GM12865 (cell line): ENCODE results near the gene FRMD3.

ENCODE experiments used
- DNase-seq: peaks from one replicate; pipeline ENCODE4 v3.0.0; 2010; ENCODE audit warnings: low read depth
- H3K4me3 ChIP-seq: 2 replicates; pipeline ENCODE4 v1.5.1; 2011; ENCODE audit warnings: mild to moderate bottlenecking, low read depth, low read length, control low read depth
- TF ChIP-seq, protein P1 (sequence below): IDR thresholded peaks from 2 replicates; pipeline ENCODE4 v1.5.1; 2011; ENCODE audit warnings: low read length, control low read depth, low read depth, inconsistent platforms; ENCODE audit not compliant: insufficient read depth; ENCODE audit errors: missing control alignments

FRMD3 gene

DNA sequence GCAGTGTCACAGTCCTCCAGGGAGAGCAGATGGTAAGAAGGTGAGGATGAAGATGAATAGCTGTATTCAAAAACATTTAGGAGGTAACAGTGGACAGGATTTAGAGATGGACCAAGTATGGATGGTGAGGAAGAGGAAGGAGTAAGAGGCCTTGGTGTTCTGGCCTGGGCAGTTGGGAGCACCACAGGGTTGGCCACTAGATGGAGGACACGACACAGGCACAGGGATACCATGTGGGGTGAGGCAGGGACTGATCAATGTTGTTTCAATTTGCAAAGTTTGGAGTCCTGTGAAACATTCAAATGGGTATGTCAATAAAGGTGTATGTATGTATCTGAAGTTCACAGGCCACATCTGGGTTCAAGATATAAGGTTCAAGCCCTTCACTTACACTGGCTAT is 334.2 kb downstream of the FRMD3 start:
- no peak overlapping the region for H3K4me3 ChIP-seq
- DNase-seq: no peak
- TF ChIP-seq, protein P1, sequence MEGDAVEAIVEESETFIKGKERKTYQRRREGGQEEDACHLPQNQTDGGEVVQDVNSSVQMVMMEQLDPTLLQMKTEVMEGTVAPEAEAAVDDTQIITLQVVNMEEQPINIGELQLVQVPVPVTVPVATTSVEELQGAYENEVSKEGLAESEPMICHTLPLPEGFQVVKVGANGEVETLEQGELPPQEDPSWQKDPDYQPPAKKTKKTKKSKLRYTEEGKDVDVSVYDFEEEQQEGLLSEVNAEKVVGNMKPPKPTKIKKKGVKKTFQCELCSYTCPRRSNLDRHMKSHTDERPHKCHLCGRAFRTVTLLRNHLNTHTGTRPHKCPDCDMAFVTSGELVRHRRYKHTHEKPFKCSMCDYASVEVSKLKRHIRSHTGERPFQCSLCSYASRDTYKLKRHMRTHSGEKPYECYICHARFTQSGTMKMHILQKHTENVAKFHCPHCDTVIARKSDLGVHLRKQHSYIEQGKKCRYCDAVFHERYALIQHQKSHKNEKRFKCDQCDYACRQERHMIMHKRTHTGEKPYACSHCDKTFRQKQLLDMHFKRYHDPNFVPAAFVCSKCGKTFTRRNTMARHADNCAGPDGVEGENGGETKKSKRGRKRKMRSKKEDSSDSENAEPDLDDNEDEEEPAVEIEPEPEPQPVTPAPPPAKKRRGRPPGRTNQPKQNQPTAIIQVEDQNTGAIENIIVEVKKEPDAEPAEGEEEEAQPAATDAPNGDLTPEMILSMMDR: no peak

DNA sequence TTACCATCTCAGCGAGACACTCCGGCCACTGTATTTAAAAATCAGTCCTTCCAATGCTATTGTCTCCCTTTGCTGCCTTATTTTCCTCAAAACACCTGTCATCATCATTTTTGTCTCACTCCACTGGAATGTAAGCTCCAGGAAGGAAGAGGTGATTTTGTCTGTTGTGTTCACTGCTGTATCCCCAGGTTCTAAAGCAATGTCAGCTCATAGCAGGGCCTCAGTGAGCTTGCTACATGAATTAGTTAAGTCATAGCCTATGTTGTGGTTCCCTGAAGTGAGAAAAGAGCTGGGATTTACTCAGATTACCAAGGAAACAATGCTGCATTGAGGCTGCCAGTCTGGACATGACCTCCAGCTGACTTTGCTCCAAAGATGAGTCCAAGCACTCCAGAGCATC is 337.7 kb downstream of the FRMD3 start:
- DNase-seq: no peak
- TF ChIP-seq, protein P1: no peak
- H3K4me3 ChIP-seq: no peak overlapping the region

DNA sequence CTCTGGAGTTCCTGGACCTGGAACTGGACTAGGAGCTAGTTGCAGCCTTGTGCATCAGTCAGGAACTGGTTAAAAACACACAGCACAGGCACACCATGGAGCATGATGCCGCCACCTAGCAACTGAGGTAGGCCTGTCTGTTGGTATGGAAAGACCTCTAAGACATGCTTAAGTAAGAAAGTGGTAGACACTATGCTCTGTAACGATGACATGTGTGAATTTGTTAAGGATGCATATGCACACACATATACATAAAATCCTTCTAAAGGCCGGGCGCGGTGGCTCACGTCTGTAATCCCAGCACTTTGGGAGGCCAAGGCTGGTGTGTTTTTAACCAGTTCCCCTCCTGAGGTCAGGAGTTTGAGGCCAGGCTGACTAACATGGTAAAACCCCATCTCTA is 338.4 kb downstream of the FRMD3 start:
- TF ChIP-seq, protein P1: no peak
- no peak overlapping the region for H3K4me3 ChIP-seq
- no peak for DNase-seq

DNA sequence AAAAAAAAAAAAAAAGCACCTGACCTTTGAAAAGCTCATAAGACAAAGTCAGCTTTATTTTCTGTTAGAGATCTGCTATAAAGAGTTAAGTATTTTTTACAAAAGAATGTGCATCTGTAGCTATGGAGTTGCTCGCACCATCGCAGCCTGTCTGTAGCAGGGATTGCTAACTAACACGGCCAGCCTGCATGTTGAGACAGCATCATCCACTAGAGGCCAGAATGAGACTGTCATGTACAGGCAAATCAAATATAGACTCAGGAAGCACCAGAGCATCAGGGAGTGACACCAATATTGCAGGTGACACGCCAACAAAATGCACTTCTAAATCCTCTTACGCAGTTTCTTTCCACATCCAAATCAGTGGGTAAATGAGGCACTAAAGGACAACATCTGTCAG is 339.0 kb downstream of the FRMD3 start:
- no peak overlapping the region for H3K4me3 ChIP-seq
- TF ChIP-seq, protein P1: no peak
- DNase-seq: peak; percentile 20

DNA sequence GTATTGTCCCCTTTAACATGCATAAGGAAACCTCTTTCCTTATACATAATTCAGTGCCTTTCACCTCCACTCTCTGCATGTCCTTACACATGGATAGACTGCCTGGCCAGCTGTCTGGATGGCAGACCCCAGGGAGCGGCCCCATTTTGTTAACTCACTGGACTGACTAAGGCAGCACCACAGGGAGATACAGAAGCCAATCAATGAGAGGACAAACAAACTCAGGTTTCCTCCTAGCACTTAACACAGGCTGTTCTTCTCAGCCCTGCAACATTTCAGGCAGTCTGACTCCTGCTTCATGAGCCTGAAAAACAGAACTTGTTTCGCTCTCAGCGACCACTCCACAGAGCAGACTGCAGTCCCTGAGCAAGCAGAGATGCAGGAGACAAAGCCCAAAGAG is 339.8 kb downstream of the FRMD3 start:
- no peak for DNase-seq
- H3K4me3 ChIP-seq: no peak overlapping the region
- TF ChIP-seq, protein P1: no peak

DNA sequence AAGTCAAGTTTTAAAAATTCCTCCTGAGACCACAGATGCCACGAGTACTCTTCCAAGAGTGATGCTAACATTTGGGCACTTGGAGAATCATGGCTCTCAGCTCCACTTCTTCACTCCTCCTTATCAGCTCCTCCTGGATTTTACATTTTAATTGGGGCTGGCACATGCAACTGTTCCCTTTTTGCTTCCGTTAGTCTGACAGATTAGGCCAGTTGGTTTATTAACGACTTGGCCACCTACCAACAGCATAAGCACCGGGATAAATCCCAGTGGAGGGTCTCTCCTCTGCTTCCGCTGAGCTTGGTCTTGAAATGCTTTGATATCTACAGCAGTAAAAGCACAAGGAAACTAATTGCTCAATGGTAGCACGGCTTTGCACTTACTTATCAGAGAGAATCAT is 340.6 kb downstream of the FRMD3 start:
- DNase-seq: no peak
- TF ChIP-seq, protein P1: no peak
- no peak overlapping the region for H3K4me3 ChIP-seq

DNA sequence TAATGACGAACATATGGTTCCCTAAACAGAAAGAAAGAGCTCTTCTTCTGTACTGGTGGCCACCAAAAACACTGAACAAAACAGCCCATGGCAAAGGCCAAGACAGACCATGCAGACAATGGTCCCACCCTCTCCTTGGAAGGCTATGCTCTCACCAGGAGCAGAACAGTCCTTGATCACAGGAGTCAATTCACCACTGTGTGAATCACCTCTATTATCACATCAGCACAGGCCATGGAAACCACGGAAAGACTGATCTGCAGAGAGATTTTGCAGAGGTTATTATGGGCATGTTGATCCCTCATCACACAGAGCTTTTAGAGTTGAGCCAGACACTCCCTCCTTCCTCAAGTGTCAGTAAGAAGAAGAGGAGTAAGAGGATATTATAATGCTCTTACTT is 341.3 kb downstream of the FRMD3 start:
- no peak overlapping the region for H3K4me3 ChIP-seq
- no peak for DNase-seq
- TF ChIP-seq, protein P1: no peak
